ENCODE measurements around the gene ALCAM. TPM values are rescaled to one million over a fixed set of nuclear protein-coding genes. Genes with fewer than 3 reads are reported as not detected.

Gene ALCAM
- total RNA-seq, 1 donor from 2014 or later = 90.3 TPM

- Mint-ChIP-seq H3K4me3 (no peak overlapping the region), H3K27ac (no peak overlapping the region), H3K36me3 (no peaks in the 10 kb centered on the region), H3K4me1 (no peaks in the 10 kb centered on the region), H3K9me3 (no peaks in the 10 kb centered on the region), H3K27me3 (ENCODE audit: low read depth) (no peaks in the 10 kb centered on the region)
- DNase-seq (ENCODE audit: low spot score in 2 of 2, unreplicated experiment in 2 of 2) = no peak
- TF ChIP-seq, protein P1, sequence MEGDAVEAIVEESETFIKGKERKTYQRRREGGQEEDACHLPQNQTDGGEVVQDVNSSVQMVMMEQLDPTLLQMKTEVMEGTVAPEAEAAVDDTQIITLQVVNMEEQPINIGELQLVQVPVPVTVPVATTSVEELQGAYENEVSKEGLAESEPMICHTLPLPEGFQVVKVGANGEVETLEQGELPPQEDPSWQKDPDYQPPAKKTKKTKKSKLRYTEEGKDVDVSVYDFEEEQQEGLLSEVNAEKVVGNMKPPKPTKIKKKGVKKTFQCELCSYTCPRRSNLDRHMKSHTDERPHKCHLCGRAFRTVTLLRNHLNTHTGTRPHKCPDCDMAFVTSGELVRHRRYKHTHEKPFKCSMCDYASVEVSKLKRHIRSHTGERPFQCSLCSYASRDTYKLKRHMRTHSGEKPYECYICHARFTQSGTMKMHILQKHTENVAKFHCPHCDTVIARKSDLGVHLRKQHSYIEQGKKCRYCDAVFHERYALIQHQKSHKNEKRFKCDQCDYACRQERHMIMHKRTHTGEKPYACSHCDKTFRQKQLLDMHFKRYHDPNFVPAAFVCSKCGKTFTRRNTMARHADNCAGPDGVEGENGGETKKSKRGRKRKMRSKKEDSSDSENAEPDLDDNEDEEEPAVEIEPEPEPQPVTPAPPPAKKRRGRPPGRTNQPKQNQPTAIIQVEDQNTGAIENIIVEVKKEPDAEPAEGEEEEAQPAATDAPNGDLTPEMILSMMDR (IDR thresholded peaks at IDR 0.05; ENCODE audit: unreplicated experiment) = no peak
Observed at GRCh38 chr3:105424412-105425152, 57.9 kb downstream of the ALCAM start.

GRCh38 chr3:105425153-105425502, 58.4 kb downstream of the ALCAM start:
- Mint-ChIP-seq H3K36me3 (no peaks in the 10 kb centered on the region), H3K4me1 (no peaks in the 10 kb centered on the region), H3K4me3 (no peak overlapping the region), H3K27ac (no peak overlapping the region), H3K9me3 (no peaks in the 10 kb centered on the region), H3K27me3 (ENCODE audit: low read depth) (no peaks in the 10 kb centered on the region)
- DNase-seq (ENCODE audit: low spot score in 2 of 2, unreplicated experiment in 2 of 2) = no peak
- TF ChIP-seq, protein P1 (IDR thresholded peaks at IDR 0.05; ENCODE audit: unreplicated experiment) = no peak

DNA sequence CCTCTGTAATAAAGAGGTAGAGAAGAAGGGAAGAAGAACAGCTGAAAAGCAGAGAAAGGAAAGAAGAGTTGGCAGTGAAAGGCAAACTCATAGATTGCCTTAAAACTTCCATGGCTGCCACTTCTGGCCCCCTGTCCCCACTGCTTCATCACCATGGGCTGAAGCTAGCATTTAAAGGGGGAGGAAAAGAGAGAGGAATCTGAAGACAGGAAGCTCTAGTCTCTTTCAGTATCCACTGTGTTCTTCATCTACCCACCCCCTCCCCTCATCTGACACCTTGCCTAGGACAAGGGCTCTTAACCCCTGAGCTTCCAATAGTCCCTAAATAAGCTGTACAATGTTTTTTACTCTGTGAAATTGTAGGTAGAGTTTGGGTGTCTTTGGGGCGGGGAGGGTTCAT, 60.6 kb downstream of the ALCAM start:
- TF ChIP-seq, protein P1 (IDR thresholded peaks at IDR 0.05; ENCODE audit: unreplicated experiment) = no peak
- no peaks in the 10 kb centered on the region for H3K27me3 Mint-ChIP-seq (ENCODE audit: low read depth)
- no peaks in the 10 kb centered on the region for H3K9me3 Mint-ChIP-seq
- no peak for DNase-seq (ENCODE audit: low spot score in 2 of 2, unreplicated experiment in 2 of 2)
- H3K36me3 Mint-ChIP-seq = no peaks in the 10 kb centered on the region
- H3K4me1 Mint-ChIP-seq = no peaks in the 10 kb centered on the region
- no peak overlapping the region for H3K27ac Mint-ChIP-seq
- no peak overlapping the region for H3K4me3 Mint-ChIP-seq

DNA sequence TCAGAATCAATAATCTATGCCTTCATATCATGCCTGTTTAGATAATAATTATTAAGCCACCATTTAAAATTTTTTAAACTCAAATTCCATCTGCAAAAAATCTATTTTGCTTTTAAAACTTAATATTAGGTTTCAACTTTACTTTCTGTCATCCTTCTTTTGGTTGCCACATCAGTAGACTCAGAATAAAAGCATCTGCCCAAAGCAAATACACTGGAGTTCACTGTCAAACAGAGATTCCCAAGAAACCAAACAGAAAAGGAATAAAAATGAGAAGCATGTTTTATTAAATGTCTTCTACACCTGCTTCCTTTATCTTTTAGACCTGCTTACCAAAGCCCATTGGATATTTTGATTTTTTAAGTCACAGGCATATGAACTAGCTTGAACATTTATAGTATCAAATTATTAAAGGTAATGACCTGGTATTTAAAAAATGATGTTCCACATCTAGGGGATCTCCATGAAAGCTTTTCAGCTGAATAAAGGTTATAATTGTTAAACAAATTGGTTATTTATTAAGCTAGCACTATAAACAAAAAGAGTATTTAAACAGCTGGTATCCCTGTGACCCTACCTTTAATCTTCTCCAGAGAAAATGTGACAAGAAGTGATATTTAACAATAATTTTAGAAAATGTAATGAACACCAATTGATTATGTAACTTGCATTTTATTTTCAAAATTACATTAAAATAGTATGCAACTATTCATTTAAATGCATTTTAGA, 62.5 kb downstream of the ALCAM start:
- H3K4me1 Mint-ChIP-seq = peaks cover 6% of the 10 kb centered on the region
- H3K27ac Mint-ChIP-seq = no peak overlapping the region
- H3K36me3 Mint-ChIP-seq = no peaks in the 10 kb centered on the region
- H3K27me3 Mint-ChIP-seq (ENCODE audit: low read depth) = no peaks in the 10 kb centered on the region
- TF ChIP-seq, protein P1 (IDR thresholded peaks at IDR 0.05; ENCODE audit: unreplicated experiment) = no peak
- no peak for DNase-seq (ENCODE audit: low spot score in 2 of 2, unreplicated experiment in 2 of 2)
- no peak overlapping the region for H3K4me3 Mint-ChIP-seq
- no peaks in the 10 kb centered on the region for H3K9me3 Mint-ChIP-seq

DNA sequence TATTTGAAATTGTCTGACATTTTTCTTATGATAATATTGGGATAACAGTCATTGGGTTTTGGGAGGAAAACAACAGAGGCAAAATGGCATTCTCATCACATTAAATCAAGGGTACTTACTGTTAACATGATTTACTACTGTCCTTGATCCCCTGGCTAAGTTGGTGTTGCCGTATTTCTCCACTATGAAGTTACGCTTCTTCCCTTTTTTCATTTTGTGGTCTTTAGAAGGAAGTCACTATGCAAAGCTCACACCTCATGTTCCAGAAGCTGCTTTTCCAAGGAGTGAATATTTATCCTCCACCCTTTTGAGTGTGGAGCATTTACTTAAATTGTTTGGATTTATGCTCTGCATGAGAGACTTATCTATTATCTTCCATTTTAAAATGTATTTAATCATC, 63.7 kb downstream of the ALCAM start:
- no peak overlapping the region for H3K27ac Mint-ChIP-seq
- peaks cover 3% of the 10 kb centered on the region for H3K36me3 Mint-ChIP-seq
- H3K9me3 Mint-ChIP-seq = peaks cover 3% of the 10 kb centered on the region
- peaks cover 6% of the 10 kb centered on the region for H3K4me1 Mint-ChIP-seq
- no peak overlapping the region for H3K4me3 Mint-ChIP-seq
- H3K27me3 Mint-ChIP-seq (ENCODE audit: low read depth) = no peaks in the 10 kb centered on the region
- no peak for DNase-seq (ENCODE audit: low spot score in 2 of 2, unreplicated experiment in 2 of 2)
- TF ChIP-seq, protein P1 (IDR thresholded peaks at IDR 0.05; ENCODE audit: unreplicated experiment) = no peak
